Measurements from ENCODE around the gene SP4.

GRCh38 chr7:21526448-21526847, 98.6 kb downstream of the SP4 start:
- TF ChIP-seq, protein P1, sequence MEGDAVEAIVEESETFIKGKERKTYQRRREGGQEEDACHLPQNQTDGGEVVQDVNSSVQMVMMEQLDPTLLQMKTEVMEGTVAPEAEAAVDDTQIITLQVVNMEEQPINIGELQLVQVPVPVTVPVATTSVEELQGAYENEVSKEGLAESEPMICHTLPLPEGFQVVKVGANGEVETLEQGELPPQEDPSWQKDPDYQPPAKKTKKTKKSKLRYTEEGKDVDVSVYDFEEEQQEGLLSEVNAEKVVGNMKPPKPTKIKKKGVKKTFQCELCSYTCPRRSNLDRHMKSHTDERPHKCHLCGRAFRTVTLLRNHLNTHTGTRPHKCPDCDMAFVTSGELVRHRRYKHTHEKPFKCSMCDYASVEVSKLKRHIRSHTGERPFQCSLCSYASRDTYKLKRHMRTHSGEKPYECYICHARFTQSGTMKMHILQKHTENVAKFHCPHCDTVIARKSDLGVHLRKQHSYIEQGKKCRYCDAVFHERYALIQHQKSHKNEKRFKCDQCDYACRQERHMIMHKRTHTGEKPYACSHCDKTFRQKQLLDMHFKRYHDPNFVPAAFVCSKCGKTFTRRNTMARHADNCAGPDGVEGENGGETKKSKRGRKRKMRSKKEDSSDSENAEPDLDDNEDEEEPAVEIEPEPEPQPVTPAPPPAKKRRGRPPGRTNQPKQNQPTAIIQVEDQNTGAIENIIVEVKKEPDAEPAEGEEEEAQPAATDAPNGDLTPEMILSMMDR (IDR thresholded peaks at IDR 0.05), result no peak
- no peak for TF ChIP-seq POLR2AphosphoS5 (IDR thresholded peaks at IDR 0.05)
